BE2C (cell line): ENCODE measurements around the gene BRDT. TPM values are rescaled to one million over a fixed set of nuclear protein-coding genes. Genes with fewer than 3 reads are reported as not detected.

Experiments
- DNase-seq: peaks from one replicate; pipeline ENCODE4 v3.0.0-alpha.2; 2020
- H3K27me3 ChIP-seq: fragments of 250-450 bp; sonication (Bioruptor Pico); 2 replicates; pipeline ENCODE4 v1.5.1; 2020; ENCODE audit warnings: mild to moderate bottlenecking
- H3K36me3 ChIP-seq: fragments of 250-450 bp; sonication (Bioruptor Pico); 2 replicates; pipeline ENCODE4 v1.5.1; 2020; ENCODE audit warnings: mild to moderate bottlenecking
- H3K4me1 ChIP-seq: fragments of 250-450 bp; sonication (Bioruptor Pico); 2 replicates; pipeline ENCODE4 v1.5.1; 2020
- H3K4me3 ChIP-seq: 2 replicates; pipeline ENCODE4 v1.5.1; 2011; ENCODE audit warnings: low read depth, low read length
- H3K9me3 ChIP-seq: fragments of 250-450 bp; sonication (Bioruptor Pico); 2 replicates; pipeline ENCODE4 v1.5.1; 2020
- polyA plus RNA-seq: library from polyadenylated mRNA; unstranded; fragments of >200 nt; gene quantifications from one replicate; pipeline ENCODE4 v1.2.1, GENCODE V29; 2012; ENCODE audit warnings: low read depth, missing spikeins; ENCODE audit not compliant: insufficient read length, insufficient read depth
- TF ChIP-seq, protein P1 (sequence below): IDR thresholded peaks from 2 replicates; pipeline ENCODE4 v1.5.1; 2012; ENCODE audit warnings: mild to moderate bottlenecking, low read depth, low read length

BRDT gene
- polyA plus RNA-seq, result not detected

DNA sequence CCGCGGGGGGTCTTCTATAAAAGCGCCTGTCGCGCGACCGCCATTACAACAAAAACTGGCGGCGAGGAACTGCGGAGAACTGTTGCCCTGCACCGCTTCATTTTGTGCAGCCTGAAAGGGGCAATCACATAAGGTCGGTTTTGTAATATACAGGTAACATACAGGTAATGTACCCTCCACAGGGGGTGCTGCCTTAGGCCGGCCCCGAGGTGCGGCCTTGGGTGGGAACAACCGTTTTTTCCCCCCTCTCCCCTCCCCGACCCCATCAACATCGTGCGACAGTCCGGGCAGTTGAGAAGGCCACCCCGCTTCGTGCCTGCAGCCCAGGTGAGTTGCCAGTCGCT, at the start of gene BRDT:
Gene BRDT (plus strand): TSS at position 46 of the 344 bp plus-strand sequence. CDS start 13,354 bp downstream, outside the sequence.
- H3K4me1 ChIP-seq, result no peaks in the 10 kb centered on the region
- TF ChIP-seq, protein P1, sequence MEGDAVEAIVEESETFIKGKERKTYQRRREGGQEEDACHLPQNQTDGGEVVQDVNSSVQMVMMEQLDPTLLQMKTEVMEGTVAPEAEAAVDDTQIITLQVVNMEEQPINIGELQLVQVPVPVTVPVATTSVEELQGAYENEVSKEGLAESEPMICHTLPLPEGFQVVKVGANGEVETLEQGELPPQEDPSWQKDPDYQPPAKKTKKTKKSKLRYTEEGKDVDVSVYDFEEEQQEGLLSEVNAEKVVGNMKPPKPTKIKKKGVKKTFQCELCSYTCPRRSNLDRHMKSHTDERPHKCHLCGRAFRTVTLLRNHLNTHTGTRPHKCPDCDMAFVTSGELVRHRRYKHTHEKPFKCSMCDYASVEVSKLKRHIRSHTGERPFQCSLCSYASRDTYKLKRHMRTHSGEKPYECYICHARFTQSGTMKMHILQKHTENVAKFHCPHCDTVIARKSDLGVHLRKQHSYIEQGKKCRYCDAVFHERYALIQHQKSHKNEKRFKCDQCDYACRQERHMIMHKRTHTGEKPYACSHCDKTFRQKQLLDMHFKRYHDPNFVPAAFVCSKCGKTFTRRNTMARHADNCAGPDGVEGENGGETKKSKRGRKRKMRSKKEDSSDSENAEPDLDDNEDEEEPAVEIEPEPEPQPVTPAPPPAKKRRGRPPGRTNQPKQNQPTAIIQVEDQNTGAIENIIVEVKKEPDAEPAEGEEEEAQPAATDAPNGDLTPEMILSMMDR, result no peak
- no peak within 1 kb of the TSS for H3K4me3 ChIP-seq
- H3K36me3 ChIP-seq, result no peaks in the 10 kb centered on the region
- DNase-seq, result no peak
- H3K9me3 ChIP-seq, result no peaks in the 10 kb centered on the region
- H3K27me3 ChIP-seq, result no peaks in the 10 kb centered on the region

DNA sequence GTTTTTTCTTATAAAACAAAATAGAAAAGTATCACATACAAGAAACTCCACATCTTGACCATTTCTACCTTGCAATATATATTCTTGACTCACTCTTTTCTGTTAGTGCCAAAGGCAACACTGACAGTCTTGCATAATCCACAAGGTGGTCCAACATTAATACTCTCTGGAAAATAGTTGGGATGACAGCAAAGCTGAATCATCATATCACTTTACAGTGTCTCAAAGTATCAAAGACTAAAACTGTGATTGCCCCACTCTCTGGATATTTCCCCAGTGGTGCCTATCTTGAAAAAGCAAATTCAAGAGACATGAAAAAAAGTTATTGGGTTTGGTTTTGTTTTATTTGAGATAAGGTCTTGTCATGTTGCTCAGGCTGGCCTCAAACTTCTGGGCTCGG, 48.6 kb upstream of the BRDT start:
- DNase-seq, result no peak
- Histone ChIP-seq H3K4me1 (no peaks in the 10 kb centered on the region), H3K4me3 (no peak overlapping the region), H3K9me3 (no peaks in the 10 kb centered on the region), H3K36me3 (no peaks in the 10 kb centered on the region), H3K27me3 (no peaks in the 10 kb centered on the region)
- TF ChIP-seq, protein P1, result no peak

DNA sequence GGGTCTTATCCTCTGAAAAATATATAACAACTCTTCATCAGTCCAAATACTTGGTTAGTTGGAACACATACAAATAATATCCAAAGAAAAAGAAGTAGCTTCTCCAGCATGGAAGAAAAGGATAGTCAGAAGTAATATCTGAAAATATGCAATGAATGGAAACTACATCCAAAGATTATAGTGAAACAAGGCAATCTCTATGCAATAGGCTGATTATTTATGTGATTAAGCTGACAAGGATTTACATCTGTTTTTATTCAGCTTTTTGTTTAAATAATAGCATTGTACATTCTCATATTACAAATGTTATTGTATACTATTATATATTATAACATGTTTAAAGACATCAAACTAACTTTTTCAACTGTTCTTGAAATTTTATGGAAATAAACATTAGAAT, 48.0 kb upstream of the BRDT start:
- Histone ChIP-seq H3K27me3 (no peaks in the 10 kb centered on the region), H3K9me3 (no peaks in the 10 kb centered on the region), H3K4me1 (no peaks in the 10 kb centered on the region), H3K36me3 (no peaks in the 10 kb centered on the region), H3K4me3 (no peak overlapping the region)
- TF ChIP-seq, protein P1, result no peak
- DNase-seq, result no peak

DNA sequence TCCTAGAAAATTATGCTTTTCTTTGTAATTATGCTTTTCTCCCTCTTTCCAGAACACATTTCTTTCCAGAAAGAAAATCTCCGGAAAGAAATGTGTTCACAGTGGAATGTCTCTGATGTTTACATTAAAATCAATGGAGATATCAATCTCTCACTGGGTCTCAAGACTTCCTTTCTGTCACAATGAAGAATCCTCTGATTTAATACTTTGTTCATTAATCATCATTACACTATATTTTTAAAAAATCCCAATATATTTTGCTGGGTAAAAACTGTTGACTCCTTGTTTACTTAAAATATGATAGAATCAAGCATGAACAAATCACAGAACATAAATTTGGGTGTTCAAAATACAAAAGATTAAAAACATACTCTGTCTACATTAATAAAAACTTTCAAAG, 36.9 kb upstream of the BRDT start:
- Histone ChIP-seq H3K4me3 (no peak overlapping the region), H3K36me3 (no peaks in the 10 kb centered on the region), H3K27me3 (no peaks in the 10 kb centered on the region), H3K4me1 (no peaks in the 10 kb centered on the region), H3K9me3 (no peaks in the 10 kb centered on the region)
- DNase-seq, result no peak
- TF ChIP-seq, protein P1, result no peak

DNA sequence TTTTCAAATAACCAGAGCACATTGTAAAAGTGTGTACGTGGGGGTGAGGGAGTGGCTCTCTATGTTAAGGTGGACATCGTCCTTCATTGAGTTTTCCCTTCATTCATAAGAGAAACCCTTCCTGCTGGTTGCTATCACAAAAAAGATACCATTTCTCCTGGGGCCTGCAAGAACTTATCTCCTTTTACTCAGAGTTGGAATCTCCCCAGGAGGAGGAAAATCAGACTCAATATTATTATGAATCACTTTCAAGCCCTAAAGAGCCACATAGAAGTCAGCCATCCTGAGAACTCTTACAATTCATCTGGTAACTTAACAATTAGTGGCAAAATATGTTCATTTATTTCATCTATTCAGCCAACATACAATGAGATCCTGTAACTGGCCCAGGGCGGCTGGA, 36.2 kb upstream of the BRDT start:
- DNase-seq, result no peak
- Histone ChIP-seq H3K4me3 (no peak overlapping the region), H3K9me3 (no peaks in the 10 kb centered on the region), H3K27me3 (no peaks in the 10 kb centered on the region), H3K4me1 (no peaks in the 10 kb centered on the region), H3K36me3 (no peaks in the 10 kb centered on the region)
- TF ChIP-seq, protein P1, result no peak

DNA sequence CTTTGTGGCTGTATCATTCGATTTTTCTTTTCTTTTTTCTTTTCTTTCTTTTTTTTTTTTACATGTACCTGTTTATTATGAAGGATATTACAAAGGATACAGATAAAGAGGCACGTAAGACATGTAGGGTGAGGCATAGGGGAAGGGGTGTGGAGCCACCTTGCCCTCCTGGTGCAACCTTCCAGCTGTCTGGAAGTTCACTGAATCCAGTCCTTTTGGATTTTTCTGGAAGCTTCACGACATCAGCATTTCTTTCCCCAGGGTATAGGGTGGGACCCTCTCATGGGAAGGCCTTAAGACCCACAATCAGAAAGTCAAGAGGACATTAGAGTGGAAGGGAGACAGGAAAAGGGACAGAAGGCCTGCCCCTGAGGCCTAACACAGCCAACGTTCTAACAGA, 33.2 kb upstream of the BRDT start:
- TF ChIP-seq, protein P1, result no peak
- no peak for DNase-seq
- Histone ChIP-seq H3K4me3 (no peak overlapping the region), H3K9me3 (no peaks in the 10 kb centered on the region), H3K36me3 (no peaks in the 10 kb centered on the region), H3K4me1 (no peaks in the 10 kb centered on the region), H3K27me3 (no peaks in the 10 kb centered on the region)
